22Rv1 (cell line): ENCODE measurements around the gene TXK.

Experiments
- H3K27ac ChIP-seq: fragments of 450-650 bp; 2 replicates; pipeline ENCODE4 v1.5.1; 2017
- ZFX ChIP-seq: fragments of 450-650 bp; IDR thresholded peaks from 2 replicates; pipeline ENCODE4 v1.6.1; 2017; ENCODE audit warnings: antibody characterized with exemption, borderline replicate concordance
- TF ChIP-seq, protein P1 (sequence below): fragments of 450-650 bp; IDR thresholded peaks from 2 replicates; pipeline ENCODE4 v1.5.1; 2017; ENCODE audit warnings: mild to moderate bottlenecking

The TXK gene

DNA sequence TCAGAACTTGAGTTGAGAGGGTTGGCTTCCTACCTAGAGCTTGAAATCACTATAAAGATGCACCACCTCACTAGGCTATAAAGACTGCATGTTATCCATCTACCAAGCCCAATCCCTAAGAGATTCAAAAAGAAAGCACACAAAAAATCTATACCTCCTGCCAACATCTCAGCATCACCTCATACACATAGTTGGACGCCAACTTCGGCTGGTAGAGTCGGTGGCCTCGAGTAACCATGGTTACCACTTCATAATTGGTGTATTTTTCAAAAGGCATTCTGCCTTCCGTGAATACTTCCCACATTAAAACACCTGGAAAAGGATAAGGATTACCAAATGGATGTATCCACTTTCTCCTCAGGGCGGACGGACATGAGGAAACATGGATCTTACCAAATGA is 4.5 kb upstream of the TXK start:
- H3K27ac ChIP-seq = no peak overlapping the region
- TF ChIP-seq, protein P1, sequence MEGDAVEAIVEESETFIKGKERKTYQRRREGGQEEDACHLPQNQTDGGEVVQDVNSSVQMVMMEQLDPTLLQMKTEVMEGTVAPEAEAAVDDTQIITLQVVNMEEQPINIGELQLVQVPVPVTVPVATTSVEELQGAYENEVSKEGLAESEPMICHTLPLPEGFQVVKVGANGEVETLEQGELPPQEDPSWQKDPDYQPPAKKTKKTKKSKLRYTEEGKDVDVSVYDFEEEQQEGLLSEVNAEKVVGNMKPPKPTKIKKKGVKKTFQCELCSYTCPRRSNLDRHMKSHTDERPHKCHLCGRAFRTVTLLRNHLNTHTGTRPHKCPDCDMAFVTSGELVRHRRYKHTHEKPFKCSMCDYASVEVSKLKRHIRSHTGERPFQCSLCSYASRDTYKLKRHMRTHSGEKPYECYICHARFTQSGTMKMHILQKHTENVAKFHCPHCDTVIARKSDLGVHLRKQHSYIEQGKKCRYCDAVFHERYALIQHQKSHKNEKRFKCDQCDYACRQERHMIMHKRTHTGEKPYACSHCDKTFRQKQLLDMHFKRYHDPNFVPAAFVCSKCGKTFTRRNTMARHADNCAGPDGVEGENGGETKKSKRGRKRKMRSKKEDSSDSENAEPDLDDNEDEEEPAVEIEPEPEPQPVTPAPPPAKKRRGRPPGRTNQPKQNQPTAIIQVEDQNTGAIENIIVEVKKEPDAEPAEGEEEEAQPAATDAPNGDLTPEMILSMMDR = no peak
- TF ChIP-seq ZFX = no peak

GRCh38 chr4:48137846-48138245 is 3.8 kb upstream of the TXK start:
- TF ChIP-seq, protein P1 = no peak
- no peak for TF ChIP-seq ZFX

GRCh38 chr4:48133669-48134068 is 381 bp downstream of the TXK start:
- no peak overlapping the region for H3K27ac ChIP-seq
- TF ChIP-seq, protein P1 = no peak
- TF ChIP-seq ZFX = no peak

More at GRCh38 chr4:48137846-48138245, 3.8 kb upstream of the TXK start:
- H3K27ac ChIP-seq = no peak overlapping the region

GRCh38 chr4:48131736-48132135 is 2.3 kb downstream of the TXK start:
- H3K27ac ChIP-seq = no peak overlapping the region
- TF ChIP-seq ZFX = no peak
- TF ChIP-seq, protein P1 = no peak

DNA sequence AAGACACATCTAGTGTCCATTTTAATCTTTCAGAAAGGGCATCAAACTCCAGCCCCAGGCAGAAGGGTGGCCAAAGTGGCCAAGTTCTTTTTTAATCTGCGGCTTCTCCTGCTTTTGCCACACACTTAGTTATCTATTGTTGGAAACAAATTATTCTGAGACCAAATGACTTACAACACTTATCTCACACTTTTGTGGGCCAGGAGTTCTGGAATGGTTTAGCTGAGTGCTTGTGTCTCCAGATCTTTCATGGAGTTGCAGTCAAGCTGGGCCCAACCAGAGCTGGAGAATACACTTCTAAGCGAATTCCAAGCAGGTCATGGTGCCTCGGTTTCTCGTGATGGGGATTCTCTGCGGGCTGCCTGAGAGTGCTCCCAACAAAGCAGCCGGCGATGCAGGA is 4.0 kb downstream of the TXK start:
- no peak for TF ChIP-seq ZFX
- TF ChIP-seq, protein P1 = no peak
- no peak overlapping the region for H3K27ac ChIP-seq

DNA sequence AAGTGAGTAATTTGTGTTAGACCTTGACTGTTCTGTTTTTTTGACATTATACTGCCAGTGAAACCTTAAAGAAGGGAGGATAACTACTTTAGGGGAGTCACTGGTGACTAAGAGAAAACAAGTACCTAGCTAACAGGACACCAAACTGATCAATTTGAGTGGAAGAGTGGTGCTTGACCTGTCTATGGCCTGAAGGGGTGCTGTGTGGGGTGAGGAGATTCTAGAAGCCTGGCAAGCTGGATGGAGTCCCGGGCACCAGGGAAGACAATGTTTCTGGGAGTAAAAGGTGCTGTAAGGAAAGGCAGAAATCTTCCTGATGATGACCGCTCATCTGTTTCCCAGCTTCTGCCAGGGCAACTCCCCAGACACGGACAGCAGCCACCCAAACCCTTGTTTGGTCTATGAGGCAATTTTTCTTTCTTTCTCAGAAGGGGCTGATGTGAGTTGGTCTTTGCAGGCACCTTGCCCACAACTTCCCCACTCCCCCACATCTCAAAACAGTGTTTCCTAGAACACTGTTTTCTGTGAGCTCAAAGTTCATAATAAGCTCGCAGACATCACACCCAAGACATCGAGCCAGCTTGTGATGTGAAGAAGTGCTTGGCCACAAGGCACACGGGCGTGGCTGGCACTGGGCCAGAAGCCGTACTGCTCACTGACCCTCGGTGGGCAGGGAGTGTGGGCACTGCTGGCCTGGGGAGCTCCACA is 4.6 kb downstream of the TXK start:
- TF ChIP-seq ZFX = no peak
- TF ChIP-seq, protein P1 = no peak
- no peak overlapping the region for H3K27ac ChIP-seq

DNA sequence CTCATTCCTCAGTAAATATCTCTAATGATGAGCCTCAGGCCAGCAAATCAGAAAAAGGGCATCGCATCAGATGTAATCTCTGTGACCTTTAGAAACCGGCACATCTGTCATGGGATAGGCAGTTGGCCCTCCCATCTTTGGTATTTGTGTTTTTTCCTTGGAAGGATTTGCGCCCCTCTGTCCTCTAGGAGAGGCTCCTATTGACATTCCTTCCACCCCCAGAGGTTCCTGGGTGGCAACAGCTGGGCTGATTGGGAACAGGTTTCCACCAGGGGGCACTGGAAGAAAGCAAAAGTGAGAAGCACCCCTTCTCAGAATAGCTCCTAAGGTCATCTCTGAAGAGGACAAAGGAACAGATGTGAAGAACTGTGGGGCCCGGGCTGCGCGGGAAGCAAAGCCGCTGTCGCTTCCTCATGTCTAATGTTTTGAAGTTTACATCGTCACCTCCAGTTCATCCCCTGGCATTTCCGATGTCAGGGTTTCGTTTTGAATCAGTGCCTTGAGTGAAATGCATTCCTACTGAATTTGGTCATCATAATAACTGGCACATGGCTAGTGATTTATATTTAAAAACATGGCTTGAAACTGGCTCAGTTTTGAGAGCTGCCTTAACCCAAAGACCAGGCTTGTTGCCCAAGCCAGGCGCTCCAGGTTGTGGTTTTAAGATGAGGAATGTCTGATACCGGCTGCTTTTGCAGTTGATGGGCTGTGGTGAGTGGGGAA is 6.2 kb downstream of the TXK start:
- TF ChIP-seq, protein P1 = peak; percentile 58
- TF ChIP-seq ZFX = no peak
- peak overlapping the region; percentile 65 for H3K27ac ChIP-seq
